Adrenal gland (tissue), 12 donors: Measurements from ENCODE around the gene FHOD3. TPM values are rescaled to one million over a fixed set of nuclear protein-coding genes. Genes with fewer than 3 reads are reported as not detected.

Experiments used
- DNase-seq, 7 donors: peaks; one replicate each; pipeline ENCODE4 v3.0.0-alpha.2; 2019 to 2020
- H3K27ac ChIP-seq, 5 donors: fragments of 200-600 bp; sonication (generic) in 4 of 5; 1 replicate in 3 of 5; 2 replicates in 2 of 5; pipeline versions ENCODE4 v1.5.1 to v1.8.0; 2016 to 2020; ENCODE audit warnings: mild to moderate bottlenecking in 1 of 5
- H3K27me3 ChIP-seq: fragments of 200-600 bp; 2 replicates; pipeline ENCODE4 v1.8.0; 2021
- H3K36me3 ChIP-seq, 2 donors: fragments of 200-600 bp; replicated peaks in 1 of 2; 1 replicate in 1 of 2; 2 replicates in 1 of 2; pipeline versions ENCODE4 v1.5.1 to v1.8.0; 2018 to 2022
- H3K4me1 ChIP-seq, 2 donors: fragments of 200-600 bp; replicated peaks in 1 of 2; 1 replicate in 1 of 2; 2 replicates in 1 of 2; pipeline versions ENCODE4 v1.5.1 to v1.8.0; 2018 to 2021
- H3K4me3 ChIP-seq, 4 donors: fragments of 200-600 bp; sonication (generic) in 3 of 4; one replicate each; pipeline ENCODE4 v1.5.1; 2016 to 2018
- H3K9me3 ChIP-seq, 3 donors: fragments of 200-600 bp; sonication (generic) in 1 of 3; replicated peaks in 1 of 3; 1 replicate in 2 of 3; 2 replicates in 1 of 3; pipeline versions ENCODE4 v1.5.1 to v1.8.0; 2016 to 2021
- CTCF ChIP-seq, 6 experiments: fragments of 450-650 bp in 4 of 6; fragments of 200-600 bp in 2 of 6; sonication (generic) in 1 of 6; IDR thresholded peaks; 1 replicate in 5 of 6; 2 replicates in 1 of 6; pipeline versions ENCODE4 v1.5.1 to v1.8.0; 2016 to 2021; ENCODE audit warnings: antibody characterized with exemption in 6 of 6, mild to moderate bottlenecking in 2 of 6, moderate library complexity in 1 of 6
- POLR2A ChIP-seq, 2 donors: fragments of 450-650 bp; IDR thresholded peaks; one replicate each; pipeline ENCODE4 v1.6.1; 2017; ENCODE audit warnings: antibody characterized with exemption in 2 of 2, mild to moderate bottlenecking in 2 of 2, moderate library complexity in 1 of 2
- WGBS, 4 donors: extraction: QIAGEN DNeasy Blood & Tissue Kit in 2 of 4; methylation state at CpG; one replicate each; pipeline versions ENCODE4 v1.1.5 to v1.1.7; 2013 to 2017; 5-methylcytosine and 5-hydroxymethylcytosine counted together
- intact Hi-C, 2 donors: fragments of 100-400 bp; cut with DNase I; formaldehyde crosslinking; loops; one replicate each; pipeline versions ENCODE4 v1.14.1 to v1.15.0; 2022 to 2023
- polyA plus RNA-seq, 3 donors: library from polyadenylated mRNA; stranded (reverse); fragments of 200-250 nt in 2 of 3; fragments of 350-450 nt in 1 of 3; fragmentation: Illumina TruSeq in 1 of 3; extraction: RNeasy Lipid Tissue Mini Kit (QIAGEN cat#74804) in 1 of 3; gene quantifications; one replicate each; pipeline ENCODE4 v1.2.3, GENCODE V29; 2013 to 2014
- total RNA-seq, 9 donors: library from RNA; depleted of rRNA in 4 of 9; stranded (reverse); fragments of >200 nt in 4 of 9; fragments of 120-200 nt in 1 of 9; fragmentation: NEBNext Ultra II Directional in 1 of 9; extraction: Animal tissue kit (Norgen Biotek cat#: 25700) in 1 of 9; gene quantifications; one replicate each; pipeline versions ENCODE4 v1.1.0 to v1.2.4, GENCODE V29; 2013 to 2023
- donor health status: healthy with polysubstance abuse.
- donor health status: Bipolar disorder and iron deficiency.
- donor health status: DM: yes; HTN: yes; CAD: no.
- donor health status: DM: no; HTN: no; CAD: no.
- donor health status: DM: no; HTN: no; CAD: no.
- donor health status: DM: yes; HTN: yes; CAD: no.

FHOD3 gene
- total and polyA plus RNA-seq, 12 donors = 17.5 to 87.9 (median 48.5) TPM

- Histone ChIP-seq H3K4me1 (peaks cover 9 to 12% of the 10 kb centered on the region in 2 donors), H3K4me3 (no peak overlapping the region), H3K27ac (peak overlapping the region in 1 of 5 donors; percentile 8), H3K36me3 (no peaks in the 10 kb centered on the region), H3K27me3 (no peaks in the 10 kb centered on the region), H3K9me3 (no peaks in the 10 kb centered on the region)
- intact Hi-C loops = no loop called here
- DNase-seq = peak in 3 of 7 donors; percentile 42 to 46 (median 43)
- TF ChIP-seq POLR2A (IDR thresholded peaks at IDR 0.05) (no peak), CTCF (IDR thresholded peaks at IDR 0.05) (no peak)
- 89 to 100% (median 94%) methylated on average over 1 of the region's 1 CpG for WGBS, 4 donors
These were observed 78.8 kb downstream of the FHOD3 start for GRCh38 chr18:36376361-36376760.

GRCh38 chr18:36377626-36378025 is 80.1 kb downstream of the FHOD3 start:
- intact Hi-C loops = no loop called here
- 83 to 89% (median 84%) methylated on average over 2 to 3 of the region's 3 CpGs; no CpG with 5 or more reads in 1 of the 4 donors for WGBS, 4 donors

GRCh38 chr18:36378205-36378604 is 80.7 kb downstream of the FHOD3 start:
- Histone ChIP-seq H3K9me3 (no peaks in the 10 kb centered on the region), H3K27ac (no peak overlapping the region), H3K4me1 (peaks cover 12 to 26% of the 10 kb centered on the region in 2 donors), H3K36me3 (no peaks in the 10 kb centered on the region), H3K4me3 (no peak overlapping the region), H3K27me3 (no peaks in the 10 kb centered on the region)
- TF ChIP-seq CTCF (IDR thresholded peaks at IDR 0.05) (no peak), POLR2A (IDR thresholded peaks at IDR 0.05) (no peak)
- intact Hi-C loops = no loop called here
- WGBS, 4 donors = 56 to 75% (median 65%) methylated on average over 2 of the region's 2 CpGs
- peak in 1 of 7 donors; percentile 50 for DNase-seq

More at GRCh38 chr18:36377626-36378025, 80.1 kb downstream of the FHOD3 start:
- no peaks in the 10 kb centered on the region for H3K27me3 ChIP-seq
- TF ChIP-seq POLR2A (IDR thresholded peaks at IDR 0.05) (no peak), CTCF (IDR thresholded peaks at IDR 0.05) (no peak)
- peak in 1 of 7 donors; percentile 30 for DNase-seq
- no peaks in the 10 kb centered on the region for H3K9me3 ChIP-seq
- peaks cover 9 to 21% of the 10 kb centered on the region in 2 donors for H3K4me1 ChIP-seq
- H3K27ac ChIP-seq = no peak overlapping the region
- no peaks in the 10 kb centered on the region for H3K36me3 ChIP-seq
- H3K4me3 ChIP-seq = no peak overlapping the region

- H3K4me1 ChIP-seq = peaks cover 11 to 23% of the 10 kb centered on the region in 2 donors
- no peaks in the 10 kb centered on the region for H3K27me3 ChIP-seq
- intact Hi-C loops = no loop called here
- H3K9me3 ChIP-seq = no peaks in the 10 kb centered on the region
- TF ChIP-seq CTCF (IDR thresholded peaks at IDR 0.05) (no peak), POLR2A (IDR thresholded peaks at IDR 0.05) (no peak)
- no peak overlapping the region for H3K4me3 ChIP-seq
- 77 to 84% (median 83%) methylated on average over 2 of the region's 2 CpGs for WGBS, 4 donors
- no peak overlapping the region for H3K27ac ChIP-seq
- no peaks in the 10 kb centered on the region for H3K36me3 ChIP-seq
- no peak for DNase-seq
These were observed 82.0 kb downstream of the FHOD3 start for GRCh38 chr18:36379435-36379984.
